ENCODE results near the gene CUEDC2.

The CUEDC2 gene

GRCh38 chr10:102408131-102408727 is 24.1 kb downstream of the CUEDC2 start:
- no peak for DNase-seq

GRCh38 chr10:102407425-102408130 is 24.8 kb downstream of the CUEDC2 start:
- DNase-seq = no peak

- no peak for DNase-seq
Observed at GRCh38 chr10:102406815-102407214, 25.6 kb downstream of the CUEDC2 start.

- DNase-seq = no peak
Observed at GRCh38 chr10:102405632-102406031, 26.7 kb downstream of the CUEDC2 start.

GRCh38 chr10:102405108-102405571 is 27.2 kb downstream of the CUEDC2 start:
- no peak for DNase-seq

- DNase-seq = no peak
Observed at GRCh38 chr10:102404361-102405107, 27.8 kb downstream of the CUEDC2 start.

- no peak for DNase-seq
Observed at GRCh38 chr10:102403115-102403514, 29.3 kb downstream of the CUEDC2 start.

GRCh38 chr10:102402512-102402896 is 29.9 kb downstream of the CUEDC2 start:
- DNase-seq = no peak

- no peak for DNase-seq
Observed at GRCh38 chr10:102401735-102402511, 30.5 kb downstream of the CUEDC2 start.

GRCh38 chr10:102401342-102401654 is 31.1 kb downstream of the CUEDC2 start:
- DNase-seq = no peak

GRCh38 chr10:102400598-102401341 is 31.6 kb downstream of the CUEDC2 start:
- no peak for DNase-seq

GRCh38 chr10:102400076-102400475 is 32.3 kb downstream of the CUEDC2 start:
- no peak for DNase-seq

- peak; percentile 77 for DNase-seq
Observed at GRCh38 chr10:102399217-102400021, 33.0 kb downstream of the CUEDC2 start.

- DNase-seq = no peak
Observed at GRCh38 chr10:102398172-102399020, 34.0 kb downstream of the CUEDC2 start.

GRCh38 chr10:102397222-102398171 is 34.9 kb downstream of the CUEDC2 start:
- no peak for DNase-seq

GRCh38 chr10:102396730-102397151 is 35.6 kb downstream of the CUEDC2 start:
- no peak for DNase-seq

- DNase-seq = no peak
Observed at GRCh38 chr10:102396317-102396650, 36.1 kb downstream of the CUEDC2 start.

GRCh38 chr10:102395400-102396316 is 36.7 kb downstream of the CUEDC2 start, which contains the start of gene NFKB2:
Gene NFKB2, plus strand, starts transcription at chr10:102395705. Its CDS starts 255 bp downstream, at chr10:102395960.
- DNase-seq = no peak

Measured in NCI-H2227 treated with DMSO at 0.1 percent for 48 hours (cell line).